HepG2 (cell line): ENCODE measurements around the gene CACNA1C. TPM values are rescaled to one million over a fixed set of nuclear protein-coding genes. Genes with fewer than 3 reads are reported as not detected.

Source experiments
- ATAC-seq: fragments of 200-7000 bp; cut with Tn5 transposase; 3 replicates; pipeline ENCODE4 v1.9.1; 2020; ENCODE audit warnings: mild to moderate bottlenecking, moderate library complexity
- BruUV-seq: library from RNA; stranded (reverse); fragments of 400-500 nt; replicated peaks from 2 replicates; lab custom pipeline; 2021; lab: Mats Ljungman, UMichigan
- CTCF ChIA-PET: fragments of 300-600 bp; formaldehyde crosslinking; extraction: SDS; loops from one replicate; lab custom pipeline; 2021; ENCODE audit warnings: low total read pairs, inconsistent platforms, low intra/inter-chr PET ratio; lab: Yijun Ruan, JAX
- POLR2A ChIA-PET: fragments of 350-600 bp; sonication (Branson Sonifier 250); formaldehyde crosslinking; loops from one replicate; lab custom pipeline; 2020; ENCODE audit warnings: antibody characterized with exemption, inconsistent platforms; lab: Yijun Ruan, JAX
- DNase-seq: peaks from one replicate; pipeline ENCODE4 v3.0.0-alpha.2; 2015; ENCODE audit warnings: low spot score
- FAIRE-seq: peaks from 3 replicates; lab custom pipeline; 2011; peaks lifted over from hg19 to GRCh38; lab: Jason Lieb, UNC
- H2AFZ ChIP-seq: one replicate; pipeline ENCODE4 v1.6.1; 2011; ENCODE audit warnings: low read length, inconsistent platforms
- H3K27ac ChIP-seq: fragments of 300-600 bp; 3 replicates; pipeline ENCODE4 v1.8.0; 2011; ENCODE audit warnings: mixed run types, mild to moderate bottlenecking, mixed read lengths, low read length, inconsistent platforms; ENCODE audit not compliant: insufficient read depth; ENCODE audit errors: extremely low read length
- H3K27me3 ChIP-seq, 2 experiments: fragments of 200-600 bp in 1 of 2; 2 replicates in 1 of 2; 3 replicates in 1 of 2; pipeline versions ENCODE4 v1.6.0 to v1.8.0; 2011; ENCODE audit warnings: low read length in 2 of 2, mild to moderate bottlenecking in 2 of 2, moderate library complexity in 2 of 2, inconsistent platforms in 1 of 2; ENCODE audit not compliant: insufficient read depth in 2 of 2, control insufficient read depth in 1 of 2
- H3K36me3 ChIP-seq, 2 experiments: fragments of 200-600 bp in 1 of 2; replicated peaks in 1 of 2; 2 replicates in 1 of 2; 3 replicates in 1 of 2; pipeline versions ENCODE4 v1.5.1 to v1.8.0; 2011; ENCODE audit warnings: low read length in 2 of 2, inconsistent platforms in 1 of 2; ENCODE audit not compliant: insufficient read depth in 2 of 2, control insufficient read depth in 1 of 2
- H3K4me1 ChIP-seq: 2 replicates; pipeline ENCODE4 v1.5.1; 2012; ENCODE audit warnings: low read length, inconsistent platforms; ENCODE audit not compliant: insufficient read depth
- H3K4me2 ChIP-seq: 2 replicates; pipeline ENCODE4 v1.6.0; 2011; ENCODE audit warnings: low read depth, low read length, inconsistent platforms
- H3K4me3 ChIP-seq, 3 experiments: fragments of 200-600 bp in 1 of 3; sonication (generic), shearing (Covaris generic) in 1 of 3; replicated peaks in 1 of 3; 2 replicates each; pipeline ENCODE4 v1.5.1; 2011 to 2016; ENCODE audit warnings: low read length in 3 of 3, inconsistent platforms in 2 of 3, low read depth in 2 of 3, mild to moderate bottlenecking in 2 of 3, control low read depth in 1 of 3, mixed read lengths in 1 of 3; ENCODE audit not compliant: insufficient read depth in 1 of 3
- H3K79me2 ChIP-seq: one replicate; pipeline ENCODE4 v1.6.1; 2011; ENCODE audit warnings: low read length, inconsistent platforms; ENCODE audit not compliant: insufficient read depth
- H3K9ac ChIP-seq: 2 replicates; pipeline ENCODE4 v1.6.0; 2011; ENCODE audit warnings: mild to moderate bottlenecking, low read depth, low read length, inconsistent platforms; ENCODE audit not compliant: insufficient read depth
- H3K9me3 ChIP-seq: 2 replicates; pipeline ENCODE4 v1.5.1; 2012; ENCODE audit warnings: mild to moderate bottlenecking, low read length
- H4K20me1 ChIP-seq: 2 replicates; pipeline ENCODE4 v1.6.0; 2011; ENCODE audit warnings: inconsistent platforms, mild to moderate bottlenecking, low read length, moderate library complexity; ENCODE audit not compliant: insufficient read depth
- ERF ChIP-seq: IDR thresholded peaks from 2 replicates; pipeline ENCODE4 v1.6.1; 2018; ENCODE audit warnings: missing biosample characterization, missing genetic modification reagents
- FOXA3 ChIP-seq: IDR thresholded peaks from 2 replicates; pipeline ENCODE4 v1.6.1; 2016; ENCODE audit warnings: missing genetic modification reagents, missing compliant biosample characterization
- MLLT10 ChIP-seq: sonication (generic); formaldehyde crosslinking; IDR thresholded peaks from 2 replicates; pipeline ENCODE4 v1.4.0; 2020; ENCODE audit warnings: missing genetic modification reagents
- NAIF1 ChIP-seq: sonication (generic); formaldehyde crosslinking; IDR thresholded peaks from 2 replicates; pipeline ENCODE4 v1.5.0; 2020; ENCODE audit warnings: mild to moderate bottlenecking, missing genetic modification reagents, borderline replicate concordance
- REXO4 ChIP-seq: sonication (generic); formaldehyde crosslinking; IDR thresholded peaks from 2 replicates; pipeline ENCODE4 v1.8.0; 2022; ENCODE audit warnings: missing genetic modification reagents, mild to moderate bottlenecking, borderline replicate concordance
- SOX13 ChIP-seq, 3 experiments: fragments of 450-650 bp in 1 of 3; sonication (generic) in 1 of 3; formaldehyde crosslinking in 1 of 3; IDR thresholded peaks in 2 of 3; conservative IDR thresholded peaks in 1 of 3; 2 replicates each; pipeline versions ENCODE4 v1.5.0 to v1.6.1; 2016 to 2020; ENCODE audit warnings: antibody characterized with exemption in 1 of 3, mild to moderate bottlenecking in 1 of 3, missing compliant biosample characterization in 1 of 3, missing genetic modification reagents in 1 of 3, moderate library complexity in 1 of 3
- ZNF234 ChIP-seq: sonication (generic); formaldehyde crosslinking; conservative IDR thresholded peaks from 2 replicates; pipeline ENCODE4 v1.5.1; 2020; ENCODE audit warnings: mild to moderate bottlenecking, missing genetic modification reagents
- ZNF235 ChIP-seq: sonication (generic); formaldehyde crosslinking; IDR thresholded peaks from 2 replicates; pipeline ENCODE4 v1.8.1; 2023; ENCODE audit warnings: mild to moderate bottlenecking, missing genetic modification reagents, borderline replicate concordance
- ZNF33A ChIP-seq: sonication (generic); formaldehyde crosslinking; IDR thresholded peaks from 2 replicates; pipeline ENCODE4 v1.5.1; 2020; ENCODE audit warnings: missing genetic modification reagents, mild to moderate bottlenecking, moderate library complexity, borderline replicate concordance
- ZNF543 ChIP-seq: sonication (generic); formaldehyde crosslinking; IDR thresholded peaks from 2 replicates; pipeline ENCODE4 v1.4.0; 2020; ENCODE audit warnings: mild to moderate bottlenecking, missing genetic modification reagents
- WGBS: methylation state at CpG from one replicate; pipeline ENCODE4 v1.1.6; 2017; ENCODE audit warnings: low lambda C conversion rate; 5-methylcytosine and 5-hydroxymethylcytosine counted together
- in situ Hi-C: cut with HindIII; loops from 2 replicates; pipeline ENCODE4 v1.10.0; 2017; ENCODE audit warnings: low pct_unique_long_range_greater_than_20kb; ENCODE audit not compliant: extremely low pct_ligation_motif_present
- intact Hi-C: fragments of 100-400 bp; cut with micrococcal nuclease; formaldehyde crosslinking; loops from one replicate; pipeline ENCODE4 v1.10.0; 2022; ENCODE audit not compliant: unreplicated experiment
- polyA plus RNA-seq, 8 experiments: library from polyadenylated mRNA; depleted of rRNA in 3 of 8; stranded (reverse) in 7 of 8; unstranded in 1 of 8; fragments of >200 nt; fragmentation: Illumina TruSeq in 4 of 8; extraction: Trizol in 4 of 8; gene quantifications; 2 replicates each; pipeline versions ENCODE4 v1.2.1 to v1.2.3, GENCODE V29; 2011 to 2016; ENCODE audit warnings: low read depth in 4 of 8, missing spikeins in 1 of 8, mixed read lengths in 1 of 8; ENCODE audit not compliant: insufficient read depth in 1 of 8
- total RNA-seq, 5 experiments: library from RNA; depleted of rRNA; stranded (reverse); fragments of >200 nt; fragmentation: Illumina TruSeq; extraction: Trizol; gene quantifications; 2 replicates each; pipeline ENCODE4 v1.2.3, GENCODE V29; 2016; ENCODE audit warnings: low read depth in 1 of 5
- TF ChIP-seq, protein P1 (sequence below): sonication (generic); formaldehyde crosslinking; IDR thresholded peaks from 2 replicates; pipeline ENCODE4 v1.8.0; 2022; ENCODE audit warnings: low read depth, missing genetic modification reagents
- TF ChIP-seq, protein P2 (sequence below): fragments of 450-650 bp; IDR thresholded peaks from 2 replicates; pipeline ENCODE4 v1.6.1; 2017
- TF ChIP-seq, protein P3 (sequence below): sonication (generic); formaldehyde crosslinking; IDR thresholded peaks from 2 replicates; pipeline ENCODE4 v1.8.0; 2023; ENCODE audit warnings: mild to moderate bottlenecking, missing genetic modification reagents
- TF ChIP-seq, protein P4 (sequence below): sonication (generic); formaldehyde crosslinking; conservative IDR thresholded peaks from 2 replicates; pipeline ENCODE4 v1.4.0; 2020; ENCODE audit warnings: missing genetic modification reagents
- TF ChIP-seq, protein P5 (sequence below): sonication (generic); formaldehyde crosslinking; IDR thresholded peaks from 2 replicates; pipeline ENCODE4 v1.5.1; 2020; ENCODE audit warnings: mild to moderate bottlenecking, missing genetic modification reagents

Gene CACNA1C
- total and polyA plus RNA-seq, 2 of the 13 experiments (the other 11 are each of a cell fraction or from before 2014, with no cell fraction given), result not detected

DNA sequence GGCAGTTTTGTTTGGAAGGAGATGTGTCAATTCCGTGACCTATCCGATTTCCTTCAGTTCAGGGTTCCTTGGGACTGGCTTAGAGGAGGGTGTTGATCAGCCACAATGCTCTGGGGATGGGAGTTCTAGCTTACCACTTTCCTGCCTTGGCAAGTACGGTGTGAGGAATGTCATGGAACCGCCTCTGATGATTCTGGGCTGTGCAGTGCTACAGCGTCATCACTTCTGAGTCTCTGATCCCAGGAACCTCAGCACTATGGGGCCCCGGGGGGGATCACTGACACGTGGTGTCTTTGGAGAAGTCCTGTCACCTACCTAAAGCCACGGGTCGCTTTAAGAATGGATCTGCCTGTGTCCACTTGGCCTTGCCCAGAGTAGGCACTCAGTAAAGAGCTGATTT, 470.5 kb downstream of the CACNA1C start:
- ChIA-PET CTCF (no interaction called here), POLR2A (no interaction called here)
- Histone ChIP-seq H3K79me2 (no peaks in the 10 kb centered on the region), H3K4me3 (no peak overlapping the region), H3K9ac (no peak overlapping the region), H2AFZ (no peak overlapping the region), H3K4me1 (no peaks in the 10 kb centered on the region), H3K9me3 (0 out of 2 replicates have a peak, but pooled peaks cover 8% of the 10 kb centered on the region), H3K36me3 (no peaks in the 10 kb centered on the region), H3K27ac (no peak overlapping the region), H4K20me1 (no peaks in the 10 kb centered on the region), H3K4me2 (no peak overlapping the region), H3K27me3 (peaks cover 0 to 40% of the 10 kb centered on the region in 2 experiments)
- in situ Hi-C loops, result no loop called here
- no peak for ATAC-seq
- 33% methylated on average over 3 of the region's 9 CpGs for WGBS
- BruUV-seq, result no TSS peak
- no peak for FAIRE-seq
- TF ChIP-seq, protein P1, sequence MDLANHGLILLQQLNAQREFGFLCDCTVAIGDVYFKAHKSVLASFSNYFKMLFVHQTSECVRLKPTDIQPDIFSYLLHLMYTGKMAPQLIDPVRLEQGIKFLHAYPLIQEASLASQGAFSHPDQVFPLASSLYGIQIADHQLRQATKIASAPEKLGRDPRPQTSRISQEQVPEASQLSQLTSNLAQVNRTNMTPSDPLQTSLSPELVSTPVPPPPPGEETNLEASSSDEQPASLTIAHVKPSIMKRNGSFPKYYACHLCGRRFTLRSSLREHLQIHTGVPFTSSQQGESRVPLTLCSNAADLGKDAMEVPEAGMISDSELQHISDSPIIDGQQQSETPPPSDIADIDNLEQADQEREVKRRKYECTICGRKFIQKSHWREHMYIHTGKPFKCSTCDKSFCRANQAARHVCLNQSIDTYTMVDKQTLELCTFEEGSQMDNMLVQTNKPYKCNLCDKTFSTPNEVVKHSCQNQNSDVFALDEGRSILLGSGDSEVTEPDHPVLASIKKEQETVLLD (CRISPR knock-in tag), result no peak
- TF ChIP-seq ZNF235 (CRISPR knock-in tag) (no peak), NAIF1 (no peak), FOXA3 (no peak), ZNF543 (CRISPR knock-in tag) (no peak), ERF (CRISPR knock-in tag) (no peak), SOX13 (IDR thresholded peaks at IDR 0.05) (no peak), SOX13 (CRISPR knock-in tag; conservative IDR thresholded peaks at IDR 0.05 in 1 of 2, IDR thresholded peaks at IDR 0.05 in 1 of 2) (no peak), MLLT10 (no peak), ZNF234 (no peak), ZNF33A (no peak), REXO4 (CRISPR knock-in tag) (no peak)
- TF ChIP-seq, protein P2, sequence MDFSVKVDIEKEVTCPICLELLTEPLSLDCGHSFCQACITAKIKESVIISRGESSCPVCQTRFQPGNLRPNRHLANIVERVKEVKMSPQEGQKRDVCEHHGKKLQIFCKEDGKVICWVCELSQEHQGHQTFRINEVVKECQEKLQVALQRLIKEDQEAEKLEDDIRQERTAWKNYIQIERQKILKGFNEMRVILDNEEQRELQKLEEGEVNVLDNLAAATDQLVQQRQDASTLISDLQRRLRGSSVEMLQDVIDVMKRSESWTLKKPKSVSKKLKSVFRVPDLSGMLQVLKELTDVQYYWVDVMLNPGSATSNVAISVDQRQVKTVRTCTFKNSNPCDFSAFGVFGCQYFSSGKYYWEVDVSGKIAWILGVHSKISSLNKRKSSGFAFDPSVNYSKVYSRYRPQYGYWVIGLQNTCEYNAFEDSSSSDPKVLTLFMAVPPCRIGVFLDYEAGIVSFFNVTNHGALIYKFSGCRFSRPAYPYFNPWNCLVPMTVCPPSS, result no peak
- TF ChIP-seq, protein P3, sequence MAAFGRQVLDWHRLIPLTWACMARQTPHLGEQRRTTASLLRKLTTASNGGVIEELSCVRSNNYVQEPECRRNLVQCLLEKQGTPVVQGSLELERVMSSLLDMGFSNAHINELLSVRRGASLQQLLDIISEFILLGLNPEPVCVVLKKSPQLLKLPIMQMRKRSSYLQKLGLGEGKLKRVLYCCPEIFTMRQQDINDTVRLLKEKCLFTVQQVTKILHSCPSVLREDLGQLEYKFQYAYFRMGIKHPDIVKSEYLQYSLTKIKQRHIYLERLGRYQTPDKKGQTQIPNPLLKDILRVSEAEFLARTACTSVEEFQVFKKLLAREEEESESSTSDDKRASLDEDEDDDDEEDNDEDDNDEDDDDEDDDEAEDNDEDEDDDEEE (CRISPR knock-in tag), result no peak
- TF ChIP-seq, protein P4, sequence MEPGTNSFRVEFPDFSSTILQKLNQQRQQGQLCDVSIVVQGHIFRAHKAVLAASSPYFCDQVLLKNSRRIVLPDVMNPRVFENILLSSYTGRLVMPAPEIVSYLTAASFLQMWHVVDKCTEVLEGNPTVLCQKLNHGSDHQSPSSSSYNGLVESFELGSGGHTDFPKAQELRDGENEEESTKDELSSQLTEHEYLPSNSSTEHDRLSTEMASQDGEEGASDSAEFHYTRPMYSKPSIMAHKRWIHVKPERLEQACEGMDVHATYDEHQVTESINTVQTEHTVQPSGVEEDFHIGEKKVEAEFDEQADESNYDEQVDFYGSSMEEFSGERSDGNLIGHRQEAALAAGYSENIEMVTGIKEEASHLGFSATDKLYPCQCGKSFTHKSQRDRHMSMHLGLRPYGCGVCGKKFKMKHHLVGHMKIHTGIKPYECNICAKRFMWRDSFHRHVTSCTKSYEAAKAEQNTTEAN (CRISPR knock-in tag), result no peak
- TF ChIP-seq, protein P5, sequence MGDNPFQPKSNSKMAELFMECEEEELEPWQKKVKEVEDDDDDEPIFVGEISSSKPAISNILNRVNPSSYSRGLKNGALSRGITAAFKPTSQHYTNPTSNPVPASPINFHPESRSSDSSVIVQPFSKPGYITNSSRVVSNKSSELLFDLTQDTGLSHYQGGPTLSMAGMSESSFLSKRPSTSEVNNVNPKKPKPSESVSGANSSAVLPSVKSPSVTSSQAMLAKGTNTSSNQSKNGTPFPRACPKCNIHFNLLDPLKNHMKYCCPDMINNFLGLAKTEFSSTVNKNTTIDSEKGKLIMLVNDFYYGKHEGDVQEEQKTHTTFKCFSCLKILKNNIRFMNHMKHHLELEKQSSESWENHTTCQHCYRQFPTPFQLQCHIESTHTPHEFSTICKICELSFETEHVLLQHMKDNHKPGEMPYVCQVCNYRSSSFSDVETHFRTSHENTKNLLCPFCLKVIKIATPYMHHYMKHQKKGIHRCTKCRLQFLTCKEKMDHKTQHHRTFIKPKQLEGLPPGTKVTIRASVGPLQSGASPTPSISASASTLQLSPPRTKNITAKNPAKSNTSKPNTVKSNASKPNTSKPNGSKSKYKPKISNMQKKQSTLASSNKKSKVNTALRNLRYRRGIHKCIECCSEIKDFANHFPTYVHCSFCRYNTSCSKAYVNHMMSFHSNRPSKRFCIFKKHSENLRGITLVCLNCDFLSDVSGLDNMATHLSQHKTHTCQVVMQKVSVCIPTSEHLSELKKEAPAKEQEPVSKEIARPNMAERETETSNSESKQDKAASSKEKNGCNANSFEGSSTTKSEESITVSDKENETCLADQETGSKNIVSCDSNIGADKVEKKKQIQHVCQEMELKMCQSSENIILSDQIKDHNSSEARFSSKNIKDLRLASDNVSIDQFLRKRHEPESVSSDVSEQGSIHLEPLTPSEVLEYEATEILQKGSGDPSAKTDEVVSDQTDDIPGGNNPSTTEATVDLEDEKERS (CRISPR knock-in tag), result no peak
- DNase-seq, result no peak
- intact Hi-C loops, result no loop called here
